Hypothalamus (tissue), 51 donors: Measurements from ENCODE around the gene PLET1.
"Not testable (repeated sequence)": the region's sequence is repeated elsewhere in the genome, so short reads cannot be mapped to it uniquely, and the experiment has no call there.

Experiments
- DNase-seq, 51 donors: peaks; one replicate each; lab custom pipeline; 2025; lab: John Stamatoyannopoulos, UW

Gene PLET1

GRCh38 chr11:112216561-112217105, 44.0 kb downstream of the PLET1 start:
- no peak for DNase-seq

DNA sequence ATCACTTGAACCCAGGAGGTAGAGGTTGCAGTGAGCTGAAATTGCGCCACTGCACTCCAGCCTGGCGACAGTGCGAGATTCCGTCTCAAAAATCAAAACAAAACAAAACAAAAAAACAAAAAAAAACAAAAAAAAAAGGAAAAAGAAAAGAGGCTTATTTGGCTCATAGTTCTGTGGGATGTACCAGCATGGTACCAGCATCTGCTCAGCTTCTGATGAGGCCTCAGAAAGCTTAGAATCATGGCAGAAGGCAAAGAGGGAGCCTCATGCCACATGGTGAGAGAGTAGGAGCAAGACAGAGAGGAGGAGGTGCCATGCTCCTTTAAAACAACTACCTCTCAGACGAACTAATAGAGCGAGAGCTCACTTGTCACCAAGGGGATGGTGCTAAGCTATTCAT, 45.0 kb downstream of the PLET1 start:
- DNase-seq = no peak

- DNase-seq = no peak
Observed at GRCh38 chr11:112213753-112214152, 46.9 kb downstream of the PLET1 start.

GRCh38 chr11:112212710-112213109, 48.0 kb downstream of the PLET1 start:
- no peak for DNase-seq

- no peak for DNase-seq
Observed at GRCh38 chr11:112212290-112212689, 48.4 kb downstream of the PLET1 start.

GRCh38 chr11:112211536-112211935, 49.1 kb downstream of the PLET1 start:
- no peak for DNase-seq

GRCh38 chr11:112210890-112211289, 49.8 kb downstream of the PLET1 start:
- no peak for DNase-seq

- DNase-seq = no peak
Observed at GRCh38 chr11:112206071-112206470, 54.6 kb downstream of the PLET1 start.

- no peak for DNase-seq
Observed at GRCh38 chr11:112200252-112200651, 60.4 kb downstream of the PLET1 start.

- DNase-seq = not testable (repeated sequence)
Observed at GRCh38 chr11:112199101-112199500, 61.6 kb downstream of the PLET1 start.
